Measurements from ENCODE around the gene PFDN4. TPM values are rescaled to one million over a fixed set of nuclear protein-coding genes. Genes with fewer than 3 reads are reported as not detected.

PFDN4 gene
- total RNA-seq, 2 experiments from 2014 or later = 26.8 to 27.7 TPM

DNA sequence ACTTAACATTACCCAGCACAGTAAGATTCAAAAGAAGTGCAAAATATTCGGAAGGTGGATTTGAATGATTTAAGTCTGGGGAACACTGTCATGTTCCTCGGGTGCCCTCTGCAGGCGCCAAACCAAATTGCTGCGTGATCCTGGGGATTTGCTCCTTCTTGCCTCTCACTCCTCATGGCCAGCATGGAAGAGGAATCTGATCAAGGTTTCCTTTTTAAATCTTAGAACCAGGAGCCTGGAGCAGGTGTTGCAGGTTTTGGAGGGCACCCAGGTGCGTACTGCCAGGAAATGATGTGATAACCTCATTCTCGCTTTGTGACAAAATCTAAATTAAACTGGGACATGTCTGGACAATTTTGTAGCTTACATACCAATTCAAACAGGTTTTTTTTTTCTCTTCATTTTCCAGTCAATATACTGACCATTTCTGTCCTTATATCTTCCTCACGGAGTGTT lies 8.1 kb upstream of the PFDN4 start:
- Mint-ChIP-seq H3K4me3 (no peak overlapping the region), H3K9me3 (no peaks in the 10 kb centered on the region)
- POLR2A ChIA-PET = no interaction called here

DNA sequence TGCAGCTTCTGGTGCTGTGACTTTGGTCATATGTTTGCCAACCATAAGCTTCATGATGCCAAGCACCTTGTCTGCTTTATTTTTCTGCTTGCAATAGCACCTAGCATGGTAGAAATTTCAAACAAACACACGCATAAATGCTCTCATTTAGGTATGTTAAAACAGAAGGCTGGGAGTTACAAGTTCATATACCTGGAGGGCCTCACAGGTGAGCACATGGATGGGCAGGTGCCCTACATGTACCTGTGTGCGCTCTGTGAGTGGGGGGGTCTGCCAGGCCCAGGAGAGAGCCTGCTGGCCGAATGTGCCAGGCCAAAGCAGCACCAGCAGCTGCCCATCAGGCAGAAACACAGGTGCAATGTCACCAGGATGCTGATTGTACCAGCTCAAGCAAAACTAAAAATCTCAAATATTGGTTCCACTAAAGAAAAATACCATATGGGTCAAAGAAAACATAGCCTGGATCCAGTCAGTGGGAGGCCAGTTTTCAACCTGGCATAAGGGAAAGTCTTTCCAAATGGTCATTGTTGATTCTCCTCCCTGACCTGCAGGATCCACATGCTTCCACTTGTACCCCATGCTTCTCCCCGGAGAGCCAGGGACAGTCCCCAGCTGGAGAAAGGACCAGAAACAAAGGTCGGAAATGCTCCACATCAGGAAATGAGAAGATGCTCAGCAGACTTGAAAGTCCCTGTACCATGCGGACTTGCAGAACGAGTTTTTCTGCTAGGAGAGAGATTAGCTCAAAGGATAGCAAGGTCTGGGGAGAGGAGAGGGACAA lies 7.2 kb upstream of the PFDN4 start:
- POLR2A ChIA-PET = no interaction called here
- no peaks in the 10 kb centered on the region for H3K9me3 Mint-ChIP-seq

More for the DNA sequence above, 8.1 kb upstream of the PFDN4 start:
- peak; percentile 71 for DNase-seq
- Mint-ChIP-seq H3K4me1 (no peaks in the 10 kb centered on the region), H3K27ac (no peak overlapping the region), H3K27me3 (peaks cover 5% of the 10 kb centered on the region), H3K36me3 (ENCODE audit: low read depth) (no peaks in the 10 kb centered on the region)
- CTCF ChIA-PET = interaction anchor here (0.9 to 2.1 kb wide), 5 partner anchors 9 to 153 kb away, joined by 3 to 8 read pairs (median 5); partner anchors contain the start of gene PFDN4

DNA sequence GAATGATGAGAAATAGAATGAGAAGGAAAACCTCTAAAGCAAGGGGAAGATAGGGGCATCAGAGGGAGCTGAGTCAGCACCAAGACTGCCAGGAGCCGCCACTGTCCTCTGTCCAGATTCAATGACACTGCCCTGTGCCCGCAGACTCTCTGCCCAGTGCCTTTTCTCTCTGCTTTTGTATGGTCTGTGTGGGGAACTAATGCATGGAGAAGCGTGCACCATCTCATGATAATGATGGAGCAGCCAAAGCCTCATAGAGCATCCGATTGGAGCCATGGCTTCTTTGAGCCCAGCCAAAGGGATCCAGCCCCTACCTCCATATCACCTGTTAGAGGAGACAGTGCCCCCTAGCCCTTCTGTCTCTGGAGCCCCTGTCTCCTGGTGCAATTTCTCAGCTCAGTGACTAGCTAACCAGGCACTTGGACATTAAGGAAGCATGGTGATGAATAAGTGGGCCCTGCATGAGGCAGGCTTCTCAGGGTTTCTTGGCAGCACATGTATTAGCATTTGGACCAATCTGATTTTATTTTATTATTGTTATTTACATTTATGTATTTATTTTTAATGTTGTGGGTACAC lies 6.5 kb upstream of the PFDN4 start:
- Mint-ChIP-seq H3K36me3 (ENCODE audit: low read depth) (no peaks in the 10 kb centered on the region), H3K27ac (no peak overlapping the region), H3K9me3 (no peaks in the 10 kb centered on the region), H3K4me1 (no peaks in the 10 kb centered on the region), H3K4me3 (no peak overlapping the region), H3K27me3 (no peaks in the 10 kb centered on the region)
- CTCF ChIA-PET = interaction anchor here (0.5 to 2.1 kb wide), 4 partner anchors 7 to 365 kb away, joined by 3 to 8 read pairs (median 4); partner anchors contain the start of gene PFDN4
- no peak for DNase-seq
- POLR2A ChIA-PET = no interaction called here

More for the DNA sequence above, 7.2 kb upstream of the PFDN4 start:
- H3K4me1 Mint-ChIP-seq = no peaks in the 10 kb centered on the region
- H3K27ac Mint-ChIP-seq = no peak overlapping the region
- H3K27me3 Mint-ChIP-seq = peaks cover 3% of the 10 kb centered on the region
- no peaks in the 10 kb centered on the region for H3K36me3 Mint-ChIP-seq (ENCODE audit: low read depth)
- CTCF ChIA-PET = interaction anchor here (0.6 to 2.1 kb wide), 6 partner anchors 8 to 365 kb away, joined by 3 to 8 read pairs (median 5); partner anchors contain the start of gene PFDN4
- H3K4me3 Mint-ChIP-seq = no peak overlapping the region
- no peak for DNase-seq

GRCh38 chr20:54203281-54203680 lies 4.6 kb upstream of the PFDN4 start:
- no peak overlapping the region for H3K27ac Mint-ChIP-seq
- ChIA-PET CTCF (no interaction called here), POLR2A (no interaction called here)
- H3K9me3 Mint-ChIP-seq = no peaks in the 10 kb centered on the region
- H3K27me3 Mint-ChIP-seq = no peaks in the 10 kb centered on the region
- H3K36me3 Mint-ChIP-seq (ENCODE audit: low read depth) = no peaks in the 10 kb centered on the region
- H3K4me1 Mint-ChIP-seq = no peaks in the 10 kb centered on the region
- H3K4me3 Mint-ChIP-seq = no peak overlapping the region
- DNase-seq = no peak

DNA sequence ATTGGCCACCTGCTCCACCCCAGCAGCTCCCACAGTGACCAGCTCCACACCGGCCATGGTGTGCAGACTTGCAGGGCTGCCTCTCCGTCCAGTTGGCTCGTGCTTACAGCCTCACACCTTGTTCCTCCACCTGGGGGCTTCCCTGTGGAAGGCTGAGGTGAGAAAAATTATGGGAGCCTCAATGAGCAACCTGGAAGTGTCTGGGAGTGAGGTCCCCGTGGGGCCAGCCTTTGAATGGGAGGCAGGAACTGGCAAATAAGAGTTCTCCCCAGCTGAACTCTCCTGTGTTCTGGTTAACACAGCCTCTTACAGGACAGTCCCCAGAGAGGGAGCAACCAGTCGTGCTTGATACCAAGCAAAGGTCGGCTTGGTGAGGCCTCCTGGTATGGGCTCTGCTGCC lies 3.8 kb upstream of the PFDN4 start:
- H3K36me3 Mint-ChIP-seq (ENCODE audit: low read depth) = no peaks in the 10 kb centered on the region
- ChIA-PET CTCF (no interaction called here), POLR2A (no interaction called here)
- no peak overlapping the region for H3K27ac Mint-ChIP-seq
- DNase-seq = no peak
- H3K9me3 Mint-ChIP-seq = no peaks in the 10 kb centered on the region
- H3K27me3 Mint-ChIP-seq = no peaks in the 10 kb centered on the region
- peaks cover 5% of the 10 kb centered on the region for H3K4me1 Mint-ChIP-seq
- no peak overlapping the region for H3K4me3 Mint-ChIP-seq

GRCh38 chr20:54204481-54204880 lies 3.4 kb upstream of the PFDN4 start:
- no peaks in the 10 kb centered on the region for H3K36me3 Mint-ChIP-seq (ENCODE audit: low read depth)
- ChIA-PET POLR2A (no interaction called here), CTCF (no interaction called here)
- H3K4me3 Mint-ChIP-seq = no peak overlapping the region
- H3K9me3 Mint-ChIP-seq = no peaks in the 10 kb centered on the region
- no peak overlapping the region for H3K27ac Mint-ChIP-seq
- H3K4me1 Mint-ChIP-seq = peaks cover 9% of the 10 kb centered on the region
- H3K27me3 Mint-ChIP-seq = no peaks in the 10 kb centered on the region
- no peak for DNase-seq

GRCh38 chr20:54205450-54205849 lies 2.4 kb upstream of the PFDN4 start:
- Mint-ChIP-seq H3K4me1 (peaks cover 18% of the 10 kb centered on the region), H3K36me3 (ENCODE audit: low read depth) (peaks cover under 1% of the 10 kb centered on the region), H3K4me3 (no peak overlapping the region), H3K27ac (no peak overlapping the region), H3K27me3 (no peaks in the 10 kb centered on the region), H3K9me3 (no peaks in the 10 kb centered on the region)
- DNase-seq = no peak
- CTCF ChIA-PET = no interaction called here
- POLR2A ChIA-PET = no interaction called here

DNA sequence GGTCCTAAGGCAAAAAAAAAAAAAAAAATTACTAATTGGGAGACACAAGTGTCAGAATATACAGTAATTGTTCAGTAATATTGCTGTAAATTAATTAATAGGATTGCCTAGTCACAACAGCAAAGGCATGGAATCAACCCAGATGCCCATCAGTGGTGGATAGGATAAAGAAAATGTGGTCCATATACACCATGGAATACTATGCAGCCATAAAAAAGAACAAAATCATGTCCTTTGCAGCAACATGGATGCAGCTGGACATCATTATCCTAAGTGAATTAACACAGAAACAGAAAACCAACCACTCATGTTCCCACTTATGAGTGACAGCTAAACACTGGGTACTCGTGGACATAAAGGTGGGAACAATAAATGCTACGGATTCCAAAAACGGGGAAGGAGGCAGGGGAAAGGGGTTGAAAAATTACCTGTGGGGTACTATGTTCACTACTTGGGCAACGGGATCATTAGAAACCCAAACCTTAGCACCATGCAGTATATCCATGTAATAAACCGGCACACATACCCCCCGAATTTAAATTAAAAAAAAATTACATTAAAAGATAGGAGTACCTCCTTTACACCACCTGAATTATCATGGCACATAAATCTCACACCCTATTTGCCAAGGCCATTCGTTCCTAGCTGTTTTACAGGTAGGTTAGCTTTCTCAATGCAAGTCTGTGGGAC lies 689 bp upstream of the PFDN4 start:
- CTCF ChIA-PET = interaction anchor here (0.6 to 1.6 kb wide), 10 partner anchors 12 to 165 kb away, joined by 3 to 5 read pairs (median 4); no protein-coding TSS in a partner anchor
- POLR2A ChIA-PET = interaction anchor here (0.7 kb wide), 1 partner anchor 657 kb away, joined by 3 read pairs; no protein-coding TSS in a partner anchor

DNA sequence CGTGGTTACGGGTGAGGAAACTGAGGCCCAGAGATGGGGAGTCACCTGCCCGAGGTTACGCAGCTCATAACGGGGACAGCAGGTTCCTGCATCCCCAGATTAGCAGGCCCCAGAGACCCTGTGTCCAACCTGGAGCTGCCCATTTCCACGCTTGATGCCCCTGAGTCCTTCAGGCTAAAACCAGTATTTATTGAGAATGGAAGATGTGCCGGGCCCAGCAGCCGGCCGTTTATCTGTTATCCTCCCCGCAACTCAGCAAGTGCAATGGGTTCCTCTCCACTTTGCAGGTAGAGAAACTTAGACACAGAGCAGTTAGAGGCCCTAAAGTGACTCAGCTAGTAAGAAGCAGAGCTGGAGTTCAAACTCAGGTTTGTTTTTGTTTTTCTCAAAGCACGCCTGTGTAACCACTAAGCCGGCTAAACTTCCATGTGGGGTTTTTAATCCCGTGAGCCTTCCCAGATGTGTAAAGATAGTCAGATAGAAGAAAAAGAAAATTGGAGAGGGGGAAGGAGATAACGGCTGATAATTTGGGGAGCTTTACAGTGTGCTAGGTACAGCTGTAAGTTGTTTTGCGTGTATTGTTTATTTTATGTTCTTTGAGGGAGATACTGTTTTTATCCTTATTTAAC lies 775 bp downstream of the PFDN4 start:
- ChIA-PET CTCF (interaction anchor here (0.6 to 1.7 kb wide), 14 partner anchors 8 to 524 kb away, joined by 3 to 8 read pairs (median 3); no protein-coding TSS in a partner anchor), POLR2A (no interaction called here)
- H3K27ac Mint-ChIP-seq = peak overlapping the region; percentile 91
- H3K9me3 Mint-ChIP-seq = no peaks in the 10 kb centered on the region
- H3K4me1 Mint-ChIP-seq = peaks cover 22% of the 10 kb centered on the region
- H3K4me3 Mint-ChIP-seq = peak overlapping the region; percentile 82
- H3K27me3 Mint-ChIP-seq = no peaks in the 10 kb centered on the region
- peaks cover 9% of the 10 kb centered on the region for H3K36me3 Mint-ChIP-seq (ENCODE audit: low read depth)
- DNase-seq = peak; percentile 9

More for the DNA sequence above, 689 bp upstream of the PFDN4 start:
- Mint-ChIP-seq H3K27ac (peak overlapping the region; percentile 100), H3K9me3 (no peaks in the 10 kb centered on the region), H3K36me3 (ENCODE audit: low read depth) (peaks cover 5% of the 10 kb centered on the region), H3K4me3 (peak overlapping the region; percentile 94), H3K27me3 (no peaks in the 10 kb centered on the region), H3K4me1 (peaks cover 20% of the 10 kb centered on the region)
- no peak for DNase-seq

DNA sequence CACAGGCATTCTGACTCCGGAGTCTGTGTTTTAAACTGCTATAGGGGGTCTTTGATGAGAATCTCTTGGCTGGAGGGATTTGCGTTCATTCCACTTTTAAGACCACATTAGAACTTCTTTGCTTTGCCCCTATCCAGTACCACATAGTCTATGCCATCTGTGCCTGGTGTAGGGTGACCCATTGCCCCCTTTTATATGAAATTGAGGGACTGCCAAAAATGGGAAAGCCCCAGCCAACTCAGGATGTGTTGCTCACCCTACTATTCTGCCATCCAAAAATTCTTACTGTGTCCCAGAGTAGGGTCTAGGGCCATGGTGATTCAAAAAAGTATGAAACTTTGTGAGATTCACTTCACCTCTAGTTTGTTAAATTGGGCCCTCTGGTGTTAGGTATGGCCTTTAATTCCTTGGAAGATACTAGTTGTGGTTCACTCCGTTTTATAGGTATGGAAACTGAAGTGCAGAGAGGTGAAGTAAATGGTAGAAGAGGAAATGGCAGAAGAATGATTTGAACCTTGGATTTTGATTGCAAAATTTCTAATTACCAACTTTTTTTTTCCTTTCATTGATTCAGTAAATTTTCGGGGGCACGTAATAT lies 1.4 kb downstream of the PFDN4 start:
- peak overlapping the region; percentile 82 for H3K4me3 Mint-ChIP-seq
- no peak for DNase-seq
- H3K27ac Mint-ChIP-seq = no peak overlapping the region
- no peaks in the 10 kb centered on the region for H3K27me3 Mint-ChIP-seq
- CTCF ChIA-PET = interaction anchor here (0.6 to 1.7 kb wide), 2 partner anchors 9 to 525 kb away, joined by 3 to 8 read pairs; no protein-coding TSS in a partner anchor
- H3K36me3 Mint-ChIP-seq (ENCODE audit: low read depth) = peaks cover 9% of the 10 kb centered on the region
- peaks cover 22% of the 10 kb centered on the region for H3K4me1 Mint-ChIP-seq
- H3K9me3 Mint-ChIP-seq = no peaks in the 10 kb centered on the region
- POLR2A ChIA-PET = no interaction called here

GRCh38 chr20:54212226-54212625 lies 4.3 kb downstream of the PFDN4 start:
- H3K27ac Mint-ChIP-seq = no peak overlapping the region
- ChIA-PET POLR2A (no interaction called here), CTCF (no interaction called here)
- no peaks in the 10 kb centered on the region for H3K9me3 Mint-ChIP-seq
- no peak overlapping the region for H3K4me3 Mint-ChIP-seq
- H3K36me3 Mint-ChIP-seq (ENCODE audit: low read depth) = peaks cover 18% of the 10 kb centered on the region
- no peak for DNase-seq
- peaks cover 22% of the 10 kb centered on the region for H3K4me1 Mint-ChIP-seq
- H3K27me3 Mint-ChIP-seq = no peaks in the 10 kb centered on the region

- no peak overlapping the region for H3K27ac Mint-ChIP-seq
- CTCF ChIA-PET = interaction anchor here (1.6 kb wide), 1 partner anchor 13 kb away, joined by 5 read pairs; no protein-coding TSS in a partner anchor
- peaks cover 22% of the 10 kb centered on the region for H3K4me1 Mint-ChIP-seq
Observed at GRCh38 chr20:54212871-54213270, 5.0 kb downstream of the PFDN4 start.

More at GRCh38 chr20:54212871-54213270, 5.0 kb downstream of the PFDN4 start:
- no peak for DNase-seq
- POLR2A ChIA-PET = no interaction called here
- Mint-ChIP-seq H3K9me3 (no peaks in the 10 kb centered on the region), H3K36me3 (ENCODE audit: low read depth) (peaks cover 20% of the 10 kb centered on the region), H3K27me3 (no peaks in the 10 kb centered on the region), H3K4me3 (no peak overlapping the region)

Data from activated CD4-positive, alpha-beta T cell treated with anti-CD3 and anti-CD28 coated beads, Interleukin-2, amount 10 ng/mL, durations not matched to agents 7 days and 5 days (primary cell).